PFSK-1 (cell line): ENCODE data around the gene ADAMTS13.

ENCODE experiments used
- POLR2AphosphoS5 ChIP-seq: IDR thresholded peaks from 2 replicates; pipeline ENCODE4 v1.6.1; 2012; ENCODE audit warnings: low read depth, mild to moderate bottlenecking, control low read depth, low read length, moderate library complexity
- TAF1 ChIP-seq: IDR thresholded peaks from 2 replicates; pipeline ENCODE4 v1.6.1; 2012; ENCODE audit warnings: low read length, control low read depth, borderline replicate concordance; ENCODE audit not compliant: insufficient read depth

GRCh38 chr9:133499132-133499891 lies 77.1 kb downstream of the ADAMTS13 start:
- TF ChIP-seq TAF1 (no peak), POLR2AphosphoS5 (no peak)
